Karpas-422 (cell line): ENCODE results near the gene TFPI. TPM values are rescaled to one million over a fixed set of nuclear protein-coding genes. Genes with fewer than 3 reads are reported as not detected.

Experiments used
- DNase-seq: peaks from one replicate; pipeline ENCODE4 v3.0.0-alpha.2; 2015
- H2AFZ ChIP-seq: fragments of 200-600 bp; sonication (generic); 2 replicates; pipeline ENCODE4 v1.6.1; 2014; ENCODE audit warnings: antibody characterized with exemption, low read length, mixed read lengths
- H3K27ac ChIP-seq: fragments of 200-600 bp; sonication (generic); 2 replicates; pipeline ENCODE4 v1.5.1; 2014; ENCODE audit warnings: mild to moderate bottlenecking, low read length, moderate library complexity
- H3K27me3 ChIP-seq: fragments of 200-600 bp; sonication (generic); 2 replicates; pipeline ENCODE4 v1.6.1; 2014; ENCODE audit warnings: low read length, mixed read lengths
- H3K36me3 ChIP-seq: fragments of 200-600 bp; sonication (generic); 2 replicates; pipeline ENCODE4 v1.6.1; 2014; ENCODE audit warnings: low read length, mixed read lengths; ENCODE audit not compliant: insufficient read depth
- H3K4me1 ChIP-seq: fragments of 200-600 bp; sonication (generic); 2 replicates; pipeline ENCODE4 v1.6.1; 2014; ENCODE audit warnings: mild to moderate bottlenecking, low read length, mixed read lengths
- H3K4me2 ChIP-seq: fragments of 200-600 bp; sonication (generic); 2 replicates; pipeline ENCODE4 v1.6.1; 2014; ENCODE audit warnings: low read length, low read depth, mild to moderate bottlenecking; ENCODE audit not compliant: poor library complexity, severe bottlenecking
- H3K4me3 ChIP-seq: fragments of 200-600 bp; sonication (generic); 2 replicates; pipeline ENCODE4 v1.5.1; 2014; ENCODE audit warnings: mild to moderate bottlenecking, antibody characterized with exemption, low read length, mixed read lengths
- H3K79me2 ChIP-seq: fragments of 200-600 bp; sonication (generic); 2 replicates; pipeline ENCODE4 v1.6.1; 2014; ENCODE audit warnings: mild to moderate bottlenecking, low read length, mixed read lengths
- H3K9ac ChIP-seq: fragments of 200-600 bp; sonication (generic); 2 replicates; pipeline ENCODE4 v1.6.0; 2014; ENCODE audit warnings: low read length
- H3K9me2 ChIP-seq: fragments of 200-600 bp; sonication (generic), shearing (Covaris generic); replicated peaks from 2 replicates; pipeline ENCODE4 v1.6.0; 2014; ENCODE audit warnings: mild to moderate bottlenecking, low read length, moderate library complexity; ENCODE audit not compliant: insufficient read depth
- H3K9me3 ChIP-seq: fragments of 300-700, 200-600 bp; sonication (generic); 2 replicates; pipeline ENCODE4 v1.6.1; 2014; ENCODE audit warnings: low read length, mixed read lengths
- H4K20me1 ChIP-seq: fragments of 200-600 bp; sonication (generic); 2 replicates; pipeline ENCODE4 v1.6.1; 2014; ENCODE audit warnings: mild to moderate bottlenecking, antibody characterized with exemption, low read length, low read depth; ENCODE audit not compliant: insufficient read depth
- total RNA-seq: library from RNA; depleted of rRNA; stranded (reverse); fragments of >200 nt; shearing (Covaris generic); gene quantifications from 2 replicates; pipeline ENCODE4 v1.2.3, GENCODE V29; 2014; ENCODE audit warnings: low replicate concordance

Gene TFPI
- total RNA-seq, 1 experiment from 2014 or later, result not detected

GRCh38 chr2:187468262-187468661 is 86.0 kb downstream of the TFPI start:
- no peak overlapping the region for H2AFZ ChIP-seq
- H3K27me3 ChIP-seq, result no peaks in the 10 kb centered on the region
- no peak for DNase-seq
- H3K79me2 ChIP-seq, result no peaks in the 10 kb centered on the region
- H3K9me2 ChIP-seq, result no peaks in the 10 kb centered on the region
- H4K20me1 ChIP-seq, result no peaks in the 10 kb centered on the region
- no peak overlapping the region for H3K4me3 ChIP-seq
- no peaks in the 10 kb centered on the region for H3K36me3 ChIP-seq
- H3K27ac ChIP-seq, result no peak overlapping the region
- H3K4me2 ChIP-seq, result no peak overlapping the region
- H3K9me3 ChIP-seq, result no peaks in the 10 kb centered on the region
- H3K4me1 ChIP-seq, result no peaks in the 10 kb centered on the region
- no peak overlapping the region for H3K9ac ChIP-seq

- no peak overlapping the region for H2AFZ ChIP-seq
- H4K20me1 ChIP-seq, result no peaks in the 10 kb centered on the region
- DNase-seq, result no peak
- H3K27me3 ChIP-seq, result no peaks in the 10 kb centered on the region
- no peaks in the 10 kb centered on the region for H3K9me2 ChIP-seq
- H3K9ac ChIP-seq, result no peak overlapping the region
- H3K4me2 ChIP-seq, result no peak overlapping the region
- H3K9me3 ChIP-seq, result no peaks in the 10 kb centered on the region
- no peaks in the 10 kb centered on the region for H3K36me3 ChIP-seq
- H3K79me2 ChIP-seq, result no peaks in the 10 kb centered on the region
- H3K4me3 ChIP-seq, result no peak overlapping the region
- no peak overlapping the region for H3K27ac ChIP-seq
- H3K4me1 ChIP-seq, result no peaks in the 10 kb centered on the region
Observed at GRCh38 chr2:187466129-187466792, 88.0 kb downstream of the TFPI start.

- H3K9ac ChIP-seq, result no peak overlapping the region
- H3K36me3 ChIP-seq, result no peaks in the 10 kb centered on the region
- H2AFZ ChIP-seq, result no peak overlapping the region
- no peak overlapping the region for H3K4me2 ChIP-seq
- no peak for DNase-seq
- no peaks in the 10 kb centered on the region for H3K9me3 ChIP-seq
- no peak overlapping the region for H3K4me3 ChIP-seq
- H3K27ac ChIP-seq, result no peak overlapping the region
- no peaks in the 10 kb centered on the region for H4K20me1 ChIP-seq
- H3K4me1 ChIP-seq, result no peaks in the 10 kb centered on the region
- no peaks in the 10 kb centered on the region for H3K9me2 ChIP-seq
- no peaks in the 10 kb centered on the region for H3K27me3 ChIP-seq
- no peaks in the 10 kb centered on the region for H3K79me2 ChIP-seq
Observed at GRCh38 chr2:187462839-187463238, 91.4 kb downstream of the TFPI start.

- DNase-seq, result no peak
- Histone ChIP-seq H3K27ac (no peak overlapping the region), H3K4me3 (no peak overlapping the region), H3K4me2 (no peak overlapping the region), H3K36me3 (no peaks in the 10 kb centered on the region), H2AFZ (no peak overlapping the region), H3K9me2 (no peaks in the 10 kb centered on the region), H4K20me1 (no peaks in the 10 kb centered on the region), H3K27me3 (no peaks in the 10 kb centered on the region), H3K9ac (no peak overlapping the region), H3K4me1 (no peaks in the 10 kb centered on the region), H3K79me2 (no peaks in the 10 kb centered on the region), H3K9me3 (no peaks in the 10 kb centered on the region)
Observed at GRCh38 chr2:187461294-187462261, 92.7 kb downstream of the TFPI start.

- DNase-seq, result no peak
- no peaks in the 10 kb centered on the region for H3K9me3 ChIP-seq
- H2AFZ ChIP-seq, result no peak overlapping the region
- H4K20me1 ChIP-seq, result no peaks in the 10 kb centered on the region
- H3K27me3 ChIP-seq, result no peaks in the 10 kb centered on the region
- no peaks in the 10 kb centered on the region for H3K36me3 ChIP-seq
- H3K27ac ChIP-seq, result no peak overlapping the region
- no peaks in the 10 kb centered on the region for H3K9me2 ChIP-seq
- no peaks in the 10 kb centered on the region for H3K79me2 ChIP-seq
- no peak overlapping the region for H3K4me3 ChIP-seq
- H3K4me1 ChIP-seq, result no peaks in the 10 kb centered on the region
- H3K4me2 ChIP-seq, result no peak overlapping the region
- no peak overlapping the region for H3K9ac ChIP-seq
Observed at GRCh38 chr2:187459256-187459655, 95.0 kb downstream of the TFPI start.

- no peak overlapping the region for H3K4me2 ChIP-seq
- no peaks in the 10 kb centered on the region for H3K36me3 ChIP-seq
- H3K79me2 ChIP-seq, result no peaks in the 10 kb centered on the region
- H4K20me1 ChIP-seq, result no peaks in the 10 kb centered on the region
- no peaks in the 10 kb centered on the region for H3K9me2 ChIP-seq
- no peaks in the 10 kb centered on the region for H3K27me3 ChIP-seq
- DNase-seq, result peak; percentile 56
- H3K4me1 ChIP-seq, result no peaks in the 10 kb centered on the region
- no peak overlapping the region for H3K4me3 ChIP-seq
- no peak overlapping the region for H2AFZ ChIP-seq
- no peaks in the 10 kb centered on the region for H3K9me3 ChIP-seq
- H3K9ac ChIP-seq, result no peak overlapping the region
- no peak overlapping the region for H3K27ac ChIP-seq
Observed at GRCh38 chr2:187453078-187453641, 101.1 kb downstream of the TFPI start.

GRCh38 chr2:187451510-187451909 is 102.7 kb downstream of the TFPI start:
- H3K9me3 ChIP-seq, result no peaks in the 10 kb centered on the region
- H3K79me2 ChIP-seq, result no peaks in the 10 kb centered on the region
- no peak overlapping the region for H3K9ac ChIP-seq
- H3K36me3 ChIP-seq, result no peaks in the 10 kb centered on the region
- no peak overlapping the region for H3K4me3 ChIP-seq
- no peak overlapping the region for H3K27ac ChIP-seq
- no peaks in the 10 kb centered on the region for H3K27me3 ChIP-seq
- H2AFZ ChIP-seq, result no peak overlapping the region
- no peaks in the 10 kb centered on the region for H4K20me1 ChIP-seq
- H3K9me2 ChIP-seq, result no peaks in the 10 kb centered on the region
- no peaks in the 10 kb centered on the region for H3K4me1 ChIP-seq
- no peak for DNase-seq
- no peak overlapping the region for H3K4me2 ChIP-seq

GRCh38 chr2:187447336-187447735 is 106.9 kb downstream of the TFPI start:
- no peak overlapping the region for H3K4me2 ChIP-seq
- H3K4me1 ChIP-seq, result no peaks in the 10 kb centered on the region
- no peaks in the 10 kb centered on the region for H3K27me3 ChIP-seq
- H4K20me1 ChIP-seq, result no peaks in the 10 kb centered on the region
- DNase-seq, result no peak
- H3K9me2 ChIP-seq, result no peaks in the 10 kb centered on the region
- H3K36me3 ChIP-seq, result no peaks in the 10 kb centered on the region
- no peak overlapping the region for H3K4me3 ChIP-seq
- H2AFZ ChIP-seq, result no peak overlapping the region
- H3K27ac ChIP-seq, result no peak overlapping the region
- H3K9ac ChIP-seq, result no peak overlapping the region
- H3K79me2 ChIP-seq, result no peaks in the 10 kb centered on the region
- H3K9me3 ChIP-seq, result no peaks in the 10 kb centered on the region
